ENCODE measurements around the gene HCAR2.
"Not testable (repeated sequence)": the region's sequence is repeated elsewhere in the genome, so short reads cannot be mapped to it uniquely, and the experiment has no call there.

Gene HCAR2

GRCh38 chr12:122715211-122715610 lies 12.1 kb upstream of the HCAR2 start:
- DNase-seq: not testable (repeated sequence)

DNA sequence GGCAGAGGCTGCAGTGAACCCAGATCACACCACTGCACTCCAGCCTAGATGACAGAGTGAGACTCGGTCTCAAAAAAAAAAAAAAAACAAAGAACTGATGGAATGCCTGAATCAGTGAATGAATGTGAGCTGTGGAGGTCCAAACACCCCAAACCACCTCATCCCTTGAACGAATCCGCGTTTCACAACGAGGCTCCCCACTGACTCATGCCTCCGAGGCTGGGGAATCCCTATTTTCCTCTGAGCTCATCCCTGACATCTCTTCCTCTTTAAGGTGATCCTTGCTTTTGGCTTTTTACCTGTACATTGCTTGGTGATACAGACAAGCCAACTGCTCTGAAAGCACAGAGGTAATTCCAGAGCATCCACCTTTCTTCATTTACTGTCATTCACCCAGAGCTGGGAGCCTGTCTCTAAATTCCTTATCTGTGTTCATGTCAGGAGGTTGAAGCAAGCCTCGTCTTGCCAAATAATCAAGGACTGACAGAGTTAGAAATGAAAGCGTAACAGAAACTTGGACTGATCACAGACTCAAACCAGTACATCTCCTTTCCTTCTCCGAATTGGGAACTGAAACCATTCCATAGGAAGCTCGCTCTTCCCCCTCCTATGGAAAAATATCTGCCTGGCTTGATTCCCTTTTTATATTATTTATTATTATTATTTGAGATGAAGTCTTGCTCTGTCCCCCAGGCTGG lies 10.5 kb upstream of the HCAR2 start:
- DNase-seq: not testable (repeated sequence)

DNA sequence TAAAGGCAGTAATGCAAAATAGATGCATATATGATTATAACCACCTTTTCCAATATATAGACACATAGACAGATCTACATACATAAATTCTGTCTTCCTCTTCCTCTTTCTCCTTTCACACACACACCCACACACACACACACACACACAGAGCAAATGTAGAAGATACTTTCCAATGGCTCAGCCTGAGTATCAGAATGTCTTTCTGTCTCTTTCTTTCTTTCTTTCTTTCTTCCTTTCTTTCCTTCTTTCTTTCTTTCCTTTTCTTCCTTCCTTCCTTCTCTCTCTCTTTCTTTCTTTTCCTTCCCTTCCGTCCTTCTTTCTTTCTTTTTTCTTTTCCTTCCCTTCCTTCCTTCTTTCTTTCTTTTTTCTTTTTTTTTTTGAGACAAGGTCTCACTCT lies 8.1 kb upstream of the HCAR2 start:
- DNase-seq: peak; percentile 17

DNA sequence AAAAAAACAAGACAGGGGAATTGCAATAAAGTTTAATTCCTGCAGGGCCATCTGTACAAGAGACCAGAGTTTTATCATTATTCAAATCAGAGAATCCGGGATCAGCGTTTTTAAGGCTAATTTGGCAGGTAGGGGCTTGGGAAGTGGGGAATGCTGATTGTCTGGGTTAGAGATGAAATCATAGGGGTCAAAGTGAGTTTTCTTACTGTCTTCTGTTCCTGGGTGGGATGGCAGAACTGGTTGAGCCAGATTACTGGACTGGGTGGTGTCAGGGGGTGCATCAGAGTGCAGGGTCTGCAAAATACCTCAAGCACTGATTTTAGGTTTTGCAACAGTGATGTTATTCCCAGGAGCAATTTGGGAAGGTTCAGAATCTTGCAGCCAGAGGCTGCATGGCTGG lies 7.2 kb upstream of the HCAR2 start:
- not testable (repeated sequence) for DNase-seq

DNA sequence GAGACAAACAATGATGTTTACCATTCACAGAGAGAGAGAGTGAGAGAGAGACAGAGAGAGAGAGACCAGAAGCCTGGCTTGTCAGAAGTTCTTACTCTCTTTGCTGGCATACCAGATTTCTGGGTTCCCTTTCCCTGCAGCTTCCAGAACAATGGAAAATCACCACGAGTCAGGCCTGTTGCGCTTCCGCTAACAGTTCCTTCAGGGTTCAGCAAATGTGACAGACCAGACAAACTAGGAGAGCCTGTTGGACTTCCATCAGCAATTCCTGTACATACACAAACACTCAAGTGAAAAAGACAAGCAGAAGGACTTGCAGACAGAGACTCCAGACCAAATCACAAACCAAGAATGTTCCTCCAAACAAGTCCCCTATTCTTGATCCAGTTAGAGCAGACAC lies 6.1 kb upstream of the HCAR2 start:
- DNase-seq: not testable (repeated sequence)

DNA sequence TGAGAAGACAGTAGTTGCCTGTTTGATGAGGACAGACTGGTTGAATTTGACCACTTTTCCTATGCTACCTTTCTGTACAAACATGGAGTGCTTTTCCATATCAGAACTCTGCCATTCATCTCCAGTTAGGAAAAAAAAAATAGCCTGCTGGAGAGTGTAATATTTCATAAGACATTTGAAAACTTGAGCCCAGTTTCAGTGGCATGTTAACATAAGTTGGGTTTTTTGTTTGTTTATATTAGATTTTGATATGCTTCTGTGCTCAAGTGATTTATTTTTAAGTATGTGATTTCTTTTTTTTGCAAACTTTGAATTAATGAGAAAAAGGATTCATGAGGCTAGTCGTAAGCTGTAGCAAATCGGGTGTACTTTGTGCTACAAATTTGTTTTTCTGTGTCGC lies 684 bp upstream of the HCAR2 start:
- DNase-seq: not testable (repeated sequence)

- DNase-seq: not testable (repeated sequence)
Observed at GRCh38 chr12:122701481-122701880, 1.7 kb downstream of the HCAR2 start.

GRCh38 chr12:122700038-122700710 lies 3.0 kb downstream of the HCAR2 start:
- not testable (repeated sequence) for DNase-seq

DNA sequence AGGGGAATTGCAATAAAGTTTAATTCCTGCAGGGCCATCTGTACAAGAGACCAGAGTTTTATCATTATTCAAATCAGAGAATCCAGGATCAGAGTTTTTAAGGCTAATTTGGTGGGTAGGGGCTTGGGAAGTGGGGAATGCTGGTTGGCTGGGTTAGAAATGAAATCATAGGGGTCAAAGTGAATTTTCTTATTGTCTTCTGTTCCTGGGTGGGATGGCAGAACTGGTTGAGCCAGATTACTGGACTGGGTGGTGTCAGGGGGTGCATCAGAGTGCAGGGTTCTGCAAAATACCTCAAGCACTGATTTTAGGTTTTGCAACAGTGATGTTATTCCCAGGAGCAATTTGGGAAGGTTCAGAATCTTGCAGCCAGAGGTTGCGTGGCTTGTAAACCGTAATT lies 6.2 kb downstream of the HCAR2 start:
- DNase-seq: not testable (repeated sequence)

DNA sequence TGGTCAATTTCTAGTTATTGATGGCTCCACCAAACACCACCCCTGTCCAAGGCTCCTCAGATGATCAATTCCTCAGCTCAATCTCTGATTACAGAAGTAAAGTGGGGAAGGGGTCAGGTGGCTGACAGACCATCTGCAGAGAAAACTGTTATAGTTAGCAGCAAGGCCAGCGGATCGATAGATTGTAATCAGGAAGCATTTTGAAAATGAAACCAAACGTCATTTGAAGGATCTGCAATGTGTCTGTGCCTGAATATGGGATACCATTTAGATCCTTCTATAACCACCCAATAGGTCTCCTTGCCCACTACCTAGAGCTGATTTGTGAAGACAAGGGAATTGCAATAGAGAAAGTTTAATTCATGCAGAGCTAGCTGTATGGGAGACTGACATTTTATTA lies 11.6 kb downstream of the HCAR2 start:
- DNase-seq: no peak

- DNase-seq: no peak
Observed at GRCh38 chr12:122688291-122688690, 14.9 kb downstream of the HCAR2 start.

- no peak for DNase-seq
Observed at GRCh38 chr12:122687086-122687485, 16.1 kb downstream of the HCAR2 start.

DNA sequence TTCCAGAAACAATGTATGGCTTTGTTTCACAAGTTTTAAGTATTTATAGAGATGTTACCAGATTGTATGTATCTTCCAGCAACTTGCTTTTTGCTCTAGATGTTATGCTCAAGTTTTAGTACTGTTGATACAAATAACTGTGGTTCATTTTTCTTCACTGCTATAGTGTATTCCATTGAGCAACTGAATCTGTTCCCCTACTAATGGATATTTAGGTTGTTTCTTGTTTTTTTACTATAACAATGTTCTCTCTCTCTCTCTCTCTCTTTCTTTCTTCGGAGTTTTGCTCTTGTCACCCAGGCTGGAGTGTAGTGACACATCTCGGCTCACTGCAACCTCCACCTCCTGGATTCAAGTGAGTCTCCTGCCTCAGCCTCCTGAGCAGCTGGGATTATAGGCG lies 16.6 kb downstream of the HCAR2 start:
- no peak for DNase-seq

- no peak for DNase-seq
Observed at GRCh38 chr12:122684297-122684813, 18.8 kb downstream of the HCAR2 start.

- peak; percentile 57 for DNase-seq
Observed at GRCh38 chr12:122681814-122682213, 21.3 kb downstream of the HCAR2 start.

DNA sequence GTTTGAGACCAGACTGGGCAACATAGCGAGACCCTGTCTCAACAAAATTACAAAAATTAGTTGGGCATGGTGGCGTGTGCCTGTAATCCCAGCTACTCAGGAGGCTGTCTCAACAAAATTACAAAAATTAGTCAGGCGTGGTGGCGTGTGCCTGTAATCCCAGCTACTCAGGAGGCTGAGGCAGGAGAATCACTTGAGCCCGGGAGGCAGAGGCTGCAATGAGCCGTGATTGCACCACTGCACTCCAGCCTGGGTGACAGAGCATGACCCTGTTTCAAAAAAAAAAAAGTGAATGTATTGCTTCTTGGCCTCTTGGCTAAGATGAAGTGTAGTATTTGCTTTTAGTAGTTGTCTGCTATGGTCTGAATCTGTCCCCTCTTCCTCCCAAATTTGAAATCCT lies 22.2 kb downstream of the HCAR2 start:
- DNase-seq: not testable (repeated sequence)

DNA sequence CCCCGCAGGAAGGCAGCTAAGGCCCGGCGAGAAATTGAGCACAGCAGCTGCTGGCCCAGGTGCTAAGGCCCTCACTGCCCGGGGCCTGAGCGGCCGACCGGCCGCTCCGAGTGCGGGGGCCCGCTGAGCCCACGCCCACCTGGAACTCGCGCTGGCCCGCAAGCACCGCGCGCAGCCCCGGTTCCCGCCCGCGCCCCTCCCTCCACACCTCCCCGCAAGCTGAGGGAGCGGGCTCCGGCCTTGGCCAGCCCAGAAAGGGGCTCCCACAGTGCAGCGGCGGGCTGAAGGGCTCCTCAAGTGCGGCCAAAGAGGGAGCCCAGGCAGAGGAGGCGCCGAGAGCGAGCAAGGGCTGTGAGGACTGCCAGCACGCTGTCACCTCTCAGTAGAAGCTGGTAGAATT lies 26.4 kb downstream of the HCAR2 start:
- not testable (repeated sequence) for DNase-seq

DNA sequence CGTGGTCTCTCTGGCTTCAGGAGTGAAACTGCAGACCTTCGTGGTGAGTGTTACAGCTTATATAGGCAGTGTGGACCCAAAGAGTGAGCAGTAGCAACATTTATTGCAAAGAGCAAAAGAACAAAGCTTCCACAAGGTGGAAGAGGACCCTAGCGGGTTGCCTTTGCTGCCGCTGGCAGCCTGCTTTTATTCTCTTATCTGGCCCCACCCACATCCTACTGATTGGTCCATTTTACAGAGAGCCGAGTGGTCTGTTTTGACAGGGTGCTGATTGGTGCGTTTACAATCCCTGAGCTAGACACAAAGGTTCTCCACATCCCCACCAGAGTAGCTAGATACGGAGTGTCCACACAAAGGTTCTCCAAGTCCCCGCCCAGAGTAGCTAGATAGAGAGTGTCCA lies 27.1 kb downstream of the HCAR2 start:
- DNase-seq: not testable (repeated sequence)

- DNase-seq: no peak
Observed at GRCh38 chr12:122672515-122672914, 30.6 kb downstream of the HCAR2 start.

DNA sequence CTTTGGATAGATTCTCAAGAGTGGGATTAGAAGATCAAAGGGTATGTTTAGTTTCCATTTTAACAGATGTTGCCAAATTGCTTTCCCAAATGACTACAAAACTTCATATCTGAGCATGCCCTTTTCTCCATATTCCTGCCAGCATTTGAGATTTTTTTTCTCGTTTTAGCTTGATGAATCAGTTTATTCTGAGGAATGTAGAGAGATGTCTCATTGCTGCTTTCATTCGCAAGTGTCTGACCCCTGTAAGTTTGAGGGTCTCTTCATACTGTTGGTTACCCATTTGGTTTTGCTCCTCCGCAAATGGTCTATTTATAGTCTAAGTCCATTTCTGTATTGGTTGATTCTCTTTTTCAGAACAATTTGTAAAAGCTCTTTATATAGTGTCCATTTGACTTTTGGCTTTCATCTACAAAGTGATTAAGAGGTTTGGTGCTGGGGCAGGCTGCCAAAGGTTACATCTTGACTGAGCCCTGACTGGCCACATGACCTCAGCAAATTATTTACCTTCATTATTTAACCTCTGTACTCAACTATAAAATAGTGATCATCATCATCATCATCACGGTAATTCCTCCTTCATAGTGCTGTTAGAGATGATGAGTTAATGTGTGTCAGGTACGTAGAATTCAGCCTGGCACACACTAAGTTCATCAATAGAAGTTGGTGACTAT lies 33.6 kb downstream of the HCAR2 start:
- DNase-seq: no peak

GRCh38 chr12:122668268-122668667 lies 34.9 kb downstream of the HCAR2 start:
- DNase-seq: no peak

GRCh38 chr12:122665759-122666158 lies 37.4 kb downstream of the HCAR2 start:
- no peak for DNase-seq

GRCh38 chr12:122665349-122665748 lies 37.8 kb downstream of the HCAR2 start:
- no peak for DNase-seq

- no peak for DNase-seq
Observed at GRCh38 chr12:122661938-122662337, 41.2 kb downstream of the HCAR2 start.
